ENCODE results near the gene MDM2. TPM values are rescaled to one million over a fixed set of nuclear protein-coding genes. Genes with fewer than 3 reads are reported as not detected.
"Not testable (repeated sequence)": the region's sequence is repeated elsewhere in the genome, so short reads cannot be mapped to it uniquely, and the experiment has no call there.

Gene MDM2
- total RNA-seq, 1 experiment from 2014 or later = 207 TPM

DNA sequence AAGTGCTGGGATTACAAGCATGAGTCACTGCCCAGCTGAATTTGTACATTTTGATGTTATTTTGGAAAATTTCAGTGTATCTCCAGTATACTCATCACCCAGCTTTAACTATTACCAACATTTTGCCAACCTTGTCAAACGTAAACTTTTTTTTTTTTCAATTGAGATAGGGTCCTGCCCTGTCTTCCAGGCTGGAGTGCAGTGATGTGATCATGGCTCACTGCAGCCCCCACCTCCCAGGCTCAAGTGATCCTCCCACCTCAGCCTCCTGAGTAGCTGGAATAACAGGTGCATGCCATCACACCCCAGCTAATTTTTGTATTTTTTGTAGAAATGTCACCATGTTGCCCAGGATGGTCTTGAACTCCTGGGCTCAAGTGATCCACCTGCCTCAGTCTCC is 29.2 kb downstream of the MDM2 start (continued):
- TF ChIP-seq ZNF121 (CRISPR knock-in tag; IDR thresholded peaks at IDR 0.05) = no peak
- TF ChIP-seq JUN (CRISPR knock-in tag; IDR thresholded peaks at IDR 0.05) = no peak

- Mint-ChIP-seq H3K36me3 (peaks cover 70% of the 10 kb centered on the region), H3K4me3 (no peak overlapping the region), H3K9me3 (no peaks in the 10 kb centered on the region), H3K4me1 (peaks cover 7% of the 10 kb centered on the region; the same call in 1 of the 2 replicates), H3K27ac (no peak overlapping the region), H3K27me3 (ENCODE audit: low read depth) (no peaks in the 10 kb centered on the region)
- POLR2A ChIA-PET = no interaction called here
- ATAC-seq = no peak
- no peak for DNase-seq (ENCODE audit: low spot score)
- no peak for TF ChIP-seq MYBL2 (CRISPR knock-in tag; IDR thresholded peaks at IDR 0.05)
- TF ChIP-seq RORB (CRISPR knock-in tag; IDR thresholded peaks at IDR 0.05) = no peak
- no peak for TF ChIP-seq TEAD4 (CRISPR knock-in tag; IDR thresholded peaks at IDR 0.05)
- TF ChIP-seq CREB1 (CRISPR knock-in tag; IDR thresholded peaks at IDR 0.05) = no peak
- TF ChIP-seq ETV6 (CRISPR knock-in tag; IDR thresholded peaks at IDR 0.05) = no peak
- TF ChIP-seq ZNF671 (CRISPR knock-in tag; IDR thresholded peaks at IDR 0.05) = no peak
- CTCF ChIA-PET = no interaction called here
Measured at GRCh38 chr12:68838046-68838886, 30.3 kb downstream of the MDM2 start.

DNA sequence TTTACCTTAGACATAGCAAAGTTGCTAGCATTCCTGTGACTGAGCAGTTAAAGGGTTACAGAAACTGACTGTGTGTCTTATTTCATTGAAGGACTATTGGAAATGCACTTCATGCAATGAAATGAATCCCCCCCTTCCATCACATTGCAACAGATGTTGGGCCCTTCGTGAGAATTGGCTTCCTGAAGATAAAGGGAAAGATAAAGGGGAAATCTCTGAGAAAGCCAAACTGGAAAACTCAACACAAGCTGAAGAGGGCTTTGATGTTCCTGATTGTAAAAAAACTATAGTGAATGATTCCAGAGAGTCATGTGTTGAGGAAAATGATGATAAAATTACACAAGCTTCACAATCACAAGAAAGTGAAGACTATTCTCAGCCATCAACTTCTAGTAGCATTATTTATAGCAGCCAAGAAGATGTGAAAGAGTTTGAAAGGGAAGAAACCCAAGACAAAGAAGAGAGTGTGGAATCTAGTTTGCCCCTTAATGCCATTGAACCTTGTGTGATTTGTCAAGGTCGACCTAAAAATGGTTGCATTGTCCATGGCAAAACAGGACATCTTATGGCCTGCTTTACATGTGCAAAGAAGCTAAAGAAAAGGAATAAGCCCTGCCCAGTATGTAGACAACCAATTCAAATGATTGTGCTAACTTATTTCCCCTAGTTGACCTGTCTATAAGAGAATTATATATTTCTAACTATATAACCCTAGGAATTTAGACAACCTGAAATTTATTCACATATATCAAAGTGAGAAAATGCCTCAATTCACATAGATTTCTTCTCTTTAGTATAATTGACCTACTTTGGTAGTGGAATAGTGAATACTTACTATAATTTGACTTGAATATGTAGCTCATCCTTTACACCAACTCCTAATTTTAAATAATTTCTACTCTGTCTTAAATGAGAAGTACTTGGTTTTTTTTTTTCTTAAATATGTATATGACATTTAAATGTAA is 31.5 kb downstream of the MDM2 start:
- POLR2A ChIA-PET = no interaction called here
- DNase-seq (ENCODE audit: low spot score) (no peak), ATAC-seq (no peak)
- Mint-ChIP-seq H3K4me3 (no peak overlapping the region), H3K36me3 (peaks cover 68% of the 10 kb centered on the region), H3K9me3 (no peaks in the 10 kb centered on the region), H3K27ac (no peak overlapping the region), H3K27me3 (ENCODE audit: low read depth) (no peaks in the 10 kb centered on the region), H3K4me1 (peaks cover 7% of the 10 kb centered on the region; the same call in 1 of the 2 replicates)
- CTCF ChIA-PET = interaction anchor here (1.1 kb wide), 1 partner anchor 10 kb away, joined by 3 read pairs; no protein-coding TSS in a partner anchor
- no peak for TF ChIP-seq ZNF121 (CRISPR knock-in tag; IDR thresholded peaks at IDR 0.05)

DNA sequence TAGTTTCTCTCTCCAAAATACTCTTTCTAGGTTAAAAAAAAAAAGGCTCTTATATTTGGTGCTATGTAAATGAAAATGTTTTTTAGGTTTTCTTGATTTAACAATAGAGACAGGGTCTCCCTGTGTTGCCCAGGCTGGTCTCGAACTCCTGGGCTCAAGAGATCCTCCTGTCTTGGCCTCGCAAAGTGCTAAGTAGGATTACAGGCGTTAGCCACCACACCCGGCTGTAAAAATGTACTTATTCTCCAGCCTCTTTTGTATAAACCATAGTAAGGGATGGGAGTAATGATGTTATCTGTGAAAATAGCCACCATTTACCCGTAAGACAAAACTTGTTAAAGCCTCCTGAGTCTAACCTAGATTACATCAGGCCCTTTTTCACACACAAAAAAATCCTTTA is 33.2 kb downstream of the MDM2 start:
- peaks cover 58% of the 10 kb centered on the region for H3K36me3 Mint-ChIP-seq
- H3K4me1 Mint-ChIP-seq; H3K27ac Mint-ChIP-seq; H3K4me3 Mint-ChIP-seq; H3K27me3 Mint-ChIP-seq (ENCODE audit: low read depth); POLR2A ChIA-PET; H3K9me3 Mint-ChIP-seq; ATAC-seq; DNase-seq (ENCODE audit: low spot score); CTCF ChIA-PET: not testable (repeated sequence)

- ChIA-PET CTCF (interaction anchor here (1.0 kb wide), 1 partner anchor 12 kb away, joined by 3 read pairs; no protein-coding TSS in a partner anchor), POLR2A (no interaction called here)
- TF ChIP-seq NFYB (CRISPR knock-in tag; conservative IDR thresholded peaks at IDR 0.05; ENCODE audit: low read depth) (no peak), JUN (CRISPR knock-in tag; IDR thresholded peaks at IDR 0.05) (no peak), FOXP1 (CRISPR knock-in tag; IDR thresholded peaks at IDR 0.05; ENCODE audit: borderline replicate concordance) (no peak), TEAD1 (CRISPR knock-in tag; IDR thresholded peaks at IDR 0.05) (no peak), ZNF317 (CRISPR knock-in tag; IDR thresholded peaks at IDR 0.05; ENCODE audit: borderline replicate concordance, low read depth) (no peak), KAT7 (CRISPR knock-in tag; IDR thresholded peaks at IDR 0.05; ENCODE audit: borderline replicate concordance) (no peak), FOXJ3 (CRISPR knock-in tag; IDR thresholded peaks at IDR 0.05; ENCODE audit: borderline replicate concordance) (no peak), ZBTB21 (CRISPR knock-in tag; IDR thresholded peaks at IDR 0.05; ENCODE audit: borderline replicate concordance) (no peak), CREM (CRISPR knock-in tag; IDR thresholded peaks at IDR 0.05) (no peak), CTCF (IDR thresholded peaks at IDR 0.05) (no peak), ZNF138 (CRISPR knock-in tag; conservative IDR thresholded peaks at IDR 0.05) (no peak), AFF4 (CRISPR knock-in tag; IDR thresholded peaks at IDR 0.05; ENCODE audit: borderline replicate concordance) (no peak), GABPB1 (CRISPR knock-in tag; IDR thresholded peaks at IDR 0.05) (no peak)
- TF ChIP-seq, protein P1, sequence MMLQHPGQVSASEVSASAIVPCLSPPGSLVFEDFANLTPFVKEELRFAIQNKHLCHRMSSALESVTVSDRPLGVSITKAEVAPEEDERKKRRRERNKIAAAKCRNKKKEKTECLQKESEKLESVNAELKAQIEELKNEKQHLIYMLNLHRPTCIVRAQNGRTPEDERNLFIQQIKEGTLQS (CRISPR knock-in tag; conservative IDR thresholded peaks at IDR 0.05) = no peak
Measured at GRCh38 chr12:68841717-68842116, 33.7 kb downstream of the MDM2 start.

More at GRCh38 chr12:68841717-68842116, 33.7 kb downstream of the MDM2 start:
- no peak overlapping the region for H3K27ac Mint-ChIP-seq
- no peaks in the 10 kb centered on the region for H3K27me3 Mint-ChIP-seq (ENCODE audit: low read depth)
- H3K9me3 Mint-ChIP-seq = no peaks in the 10 kb centered on the region
- ATAC-seq = no peak
- no peak overlapping the region for H3K4me3 Mint-ChIP-seq
- H3K4me1 Mint-ChIP-seq = no peaks in the 10 kb centered on the region
- peaks cover 52% of the 10 kb centered on the region for H3K36me3 Mint-ChIP-seq
- DNase-seq (ENCODE audit: low spot score) = no peak
